WTC11 (cell line): ENCODE measurements around the gene EGF. TPM values are rescaled to one million over a fixed set of nuclear protein-coding genes. Genes with fewer than 3 reads are reported as not detected.
"Not testable (repeated sequence)": the region's sequence is repeated elsewhere in the genome, so short reads cannot be mapped to it uniquely, and the experiment has no call there.

Experiments
- ATAC-seq: fragments of 200-7000 bp; cut with Tn5 transposase; 2 replicates; pipeline ENCODE4 v1.10.0; 2021; ENCODE audit warnings: mild to moderate bottlenecking, moderate library complexity
- CTCF ChIA-PET: fragments of 300-600 bp; sonication (Branson Sonifier 250); formaldehyde crosslinking; loops from one replicate; lab custom pipeline; 2021; ENCODE audit warnings: antibody characterized with exemption; lab: Charles Lee
- POLR2A ChIA-PET: fragments of 350-600 bp; sonication (Branson Sonifier 250); formaldehyde crosslinking; loops from one replicate; lab custom pipeline; 2021; ENCODE audit warnings: antibody characterized with exemption; lab: Charles Lee
- DNase-seq: peaks from one replicate; pipeline ENCODE4 v3.0.0; 2021; ENCODE audit warnings: low spot score
- H3K27ac Mint-ChIP-seq: 2 replicates; pipeline ENCODE4 v1.8.0; 2021; ENCODE audit warnings: mixed read lengths
- H3K27me3 Mint-ChIP-seq: 2 replicates; pipeline ENCODE4 v1.8.0; 2021; ENCODE audit warnings: low read depth, mild to moderate bottlenecking, moderate library complexity, mixed read lengths
- H3K36me3 Mint-ChIP-seq: 2 replicates; pipeline ENCODE4 v1.8.0; 2021; ENCODE audit warnings: mixed read lengths
- H3K4me1 Mint-ChIP-seq: 2 replicates; pipeline ENCODE4 v1.8.0; 2022; ENCODE audit warnings: mixed read lengths
- H3K4me3 Mint-ChIP-seq: 2 replicates; pipeline ENCODE4 v1.8.0; 2021; ENCODE audit warnings: mild to moderate bottlenecking, moderate library complexity, mixed read lengths
- H3K9me3 Mint-ChIP-seq: 2 replicates; pipeline ENCODE4 v1.8.0; 2021; ENCODE audit warnings: mixed read lengths
- ATF1 ChIP-seq: sonication (generic); formaldehyde crosslinking; IDR thresholded peaks from 2 replicates; pipeline ENCODE4 v1.8.1; 2023; ENCODE audit warnings: mild to moderate bottlenecking, moderate library complexity, missing genetic modification reagents
- CREM ChIP-seq: sonication (generic); formaldehyde crosslinking; IDR thresholded peaks from 2 replicates; pipeline ENCODE4 v1.8.1; 2022; ENCODE audit warnings: mild to moderate bottlenecking, missing genetic modification reagents, moderate library complexity
- ELF4 ChIP-seq: sonication (generic); formaldehyde crosslinking; IDR thresholded peaks from 2 replicates; pipeline ENCODE4 v1.8.1; 2022; ENCODE audit warnings: low read depth, mild to moderate bottlenecking, moderate library complexity, missing genetic modification reagents
- ESRRA ChIP-seq: sonication (generic); formaldehyde crosslinking; IDR thresholded peaks from 2 replicates; pipeline ENCODE4 v1.8.1; 2022; ENCODE audit warnings: mild to moderate bottlenecking, missing genetic modification reagents, borderline replicate concordance
- HMGA2 ChIP-seq: fragments of 250-450 bp; sonication (Bioruptor Pico); IDR thresholded peaks from 2 replicates; pipeline ENCODE4 v1.4.0; 2021; ENCODE audit warnings: mild to moderate bottlenecking, moderate library complexity
- JAZF1 ChIP-seq: fragments of 250-450 bp; sonication (Bioruptor Pico); IDR thresholded peaks from 2 replicates; pipeline ENCODE4 v1.9.0; 2021; ENCODE audit warnings: moderate library complexity, mild to moderate bottlenecking, inconsistent platforms
- MYBL2 ChIP-seq: sonication (generic); formaldehyde crosslinking; IDR thresholded peaks from 2 replicates; pipeline ENCODE4 v1.8.1; 2023; ENCODE audit warnings: mild to moderate bottlenecking, moderate library complexity, missing genetic modification reagents
- TEAD1 ChIP-seq: sonication (generic); formaldehyde crosslinking; IDR thresholded peaks from 2 replicates; pipeline ENCODE4 v1.8.0; 2022; ENCODE audit warnings: mild to moderate bottlenecking, missing genetic modification reagents
- total RNA-seq: library from RNA; stranded (reverse); gene quantifications from 3 replicates; pipeline ENCODE4 v1.2.3, GENCODE V29; 2021
- TF ChIP-seq, protein P1 (sequence below): fragments of 250-450 bp; sonication (Bioruptor Pico); IDR thresholded peaks from 2 replicates; pipeline ENCODE4 v1.9.0; 2021; ENCODE audit warnings: moderate library complexity, mild to moderate bottlenecking, inconsistent platforms, borderline replicate concordance
- TF ChIP-seq, protein P2 (sequence below): sonication (generic); formaldehyde crosslinking; conservative IDR thresholded peaks from 2 replicates; pipeline ENCODE4 v1.8.1; 2022; ENCODE audit warnings: mild to moderate bottlenecking, missing genetic modification reagents
- TF ChIP-seq, protein P3 (sequence below): sonication (generic); formaldehyde crosslinking; IDR thresholded peaks from 2 replicates; pipeline ENCODE4 v1.8.0; 2023; ENCODE audit warnings: missing genetic modification reagents, mild to moderate bottlenecking, borderline replicate concordance
- TF ChIP-seq, protein P4 (sequence below): fragments of 250-450 bp; sonication (Bioruptor Pico); conservative IDR thresholded peaks from 2 replicates; pipeline ENCODE4 v1.9.0; 2021; ENCODE audit warnings: mild to moderate bottlenecking
- TF ChIP-seq, protein P5 (sequence below): sonication (generic); formaldehyde crosslinking; IDR thresholded peaks from 2 replicates; pipeline ENCODE4 v1.8.1; 2023; ENCODE audit warnings: mild to moderate bottlenecking, missing genetic modification reagents
- TF ChIP-seq, protein P6 (sequence below): sonication (generic); formaldehyde crosslinking; IDR thresholded peaks from 2 replicates; pipeline ENCODE4 v1.8.1; 2022; ENCODE audit warnings: mild to moderate bottlenecking, moderate library complexity, missing genetic modification reagents

Gene EGF
- total RNA-seq, 1 experiment from 2014 or later: 2.5 TPM

DNA sequence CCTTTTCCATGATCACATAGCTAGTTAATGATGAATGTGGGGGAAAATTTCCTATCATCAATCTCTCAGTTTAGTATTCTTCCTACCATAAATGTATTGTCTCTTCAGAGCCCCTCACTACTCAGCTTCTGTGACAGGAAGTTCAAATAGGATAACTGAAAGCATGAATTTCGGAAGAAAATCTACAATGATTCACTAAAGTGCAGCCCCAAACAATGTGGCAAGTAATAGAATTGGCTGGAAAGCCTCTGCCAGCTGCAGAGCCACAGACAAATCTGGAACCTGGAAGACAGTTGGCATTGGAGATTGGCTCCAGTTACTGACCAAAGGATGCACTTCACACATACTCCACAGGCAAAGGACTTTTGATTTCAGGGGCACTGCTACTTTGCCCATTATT is 35.2 kb downstream of the EGF start (continued):
- TF ChIP-seq, protein P1, sequence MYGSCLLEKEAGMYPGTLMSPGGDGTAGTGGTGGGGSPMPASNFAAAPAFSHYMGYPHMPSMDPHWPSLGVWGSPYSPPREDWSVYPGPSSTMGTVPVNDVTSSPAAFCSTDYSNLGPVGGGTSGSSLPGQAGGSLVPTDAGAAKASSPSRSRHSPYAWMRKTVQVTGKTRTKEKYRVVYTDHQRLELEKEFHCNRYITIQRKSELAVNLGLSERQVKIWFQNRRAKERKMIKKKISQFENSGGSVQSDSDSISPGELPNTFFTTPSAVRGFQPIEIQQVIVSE (CRISPR knock-in tag): no peak

DNA sequence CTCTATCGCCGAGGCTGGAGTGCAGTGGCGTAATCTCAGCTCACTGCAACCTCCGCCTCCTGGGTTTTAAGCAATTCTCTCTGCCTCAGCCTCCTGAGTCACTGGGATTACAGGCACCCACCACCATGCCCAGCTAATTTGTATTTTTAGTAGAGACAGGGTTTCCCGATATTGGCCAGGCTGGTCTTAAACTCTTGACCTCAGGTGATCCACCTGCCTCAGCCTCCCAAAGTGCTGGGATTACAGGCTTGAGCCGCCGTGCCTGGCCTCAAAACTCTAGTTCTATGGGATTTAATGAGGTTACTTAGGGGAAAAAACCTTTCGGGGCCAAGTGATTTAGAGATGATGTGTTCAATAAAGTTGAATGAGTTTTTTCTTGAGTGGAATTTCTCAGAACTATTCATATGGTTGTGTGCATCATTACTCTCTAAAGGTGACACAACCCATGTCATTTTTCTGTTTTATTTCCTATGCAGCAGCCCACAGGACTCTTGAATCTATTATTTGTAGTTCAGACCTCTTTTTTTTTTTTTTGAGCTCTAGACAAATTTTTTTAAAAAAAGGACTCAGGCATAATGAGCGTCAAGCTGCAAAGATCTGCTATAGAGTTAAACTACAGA is 36.5 kb downstream of the EGF start:
- H3K27ac Mint-ChIP-seq, H3K36me3 Mint-ChIP-seq, H3K27me3 Mint-ChIP-seq, H3K4me3 Mint-ChIP-seq, CTCF ChIA-PET, ATAC-seq, H3K9me3 Mint-ChIP-seq, DNase-seq: not testable (repeated sequence)
- POLR2A ChIA-PET: interaction anchor here (0.7 kb wide), 1 partner anchor 281 kb away, joined by 3 read pairs; no protein-coding TSS in a partner anchor
- H3K4me1 Mint-ChIP-seq: peaks cover 15% of the 10 kb centered on the region

DNA sequence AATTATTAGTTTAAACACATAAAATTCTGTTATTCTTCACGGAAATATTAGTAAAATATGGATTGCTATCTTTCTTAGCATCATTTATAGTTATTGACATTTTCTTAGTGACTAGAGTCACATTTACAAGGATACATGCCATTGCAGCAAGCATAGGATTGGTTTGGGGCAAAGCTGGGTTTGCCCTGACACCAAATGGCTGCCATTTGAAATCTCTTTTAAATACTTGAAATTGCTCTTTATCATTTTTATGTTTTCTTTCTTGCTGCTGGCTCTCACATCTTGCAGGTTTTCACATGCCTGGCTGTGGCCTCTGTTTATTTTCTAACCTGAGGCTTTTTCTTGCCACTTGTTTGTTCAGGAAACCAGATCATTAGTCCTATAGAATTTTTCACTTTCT is 39.9 kb downstream of the EGF start:
- POLR2A ChIA-PET: no interaction called here
- Mint-ChIP-seq H3K9me3 (no peaks in the 10 kb centered on the region), H3K36me3 (no peaks in the 10 kb centered on the region), H3K4me1 (peaks cover 9% of the 10 kb centered on the region), H3K4me3 (no peak overlapping the region)
- no peak for ATAC-seq
- TF ChIP-seq, protein P2, sequence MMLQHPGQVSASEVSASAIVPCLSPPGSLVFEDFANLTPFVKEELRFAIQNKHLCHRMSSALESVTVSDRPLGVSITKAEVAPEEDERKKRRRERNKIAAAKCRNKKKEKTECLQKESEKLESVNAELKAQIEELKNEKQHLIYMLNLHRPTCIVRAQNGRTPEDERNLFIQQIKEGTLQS: no peak
- TF ChIP-seq ESRRA (CRISPR knock-in tag) (no peak), ATF1 (CRISPR knock-in tag) (no peak), JAZF1 (no peak), ELF4 (CRISPR knock-in tag) (no peak), CREM (CRISPR knock-in tag) (no peak), MYBL2 (CRISPR knock-in tag) (no peak), HMGA2 (CRISPR knock-in tag) (no peak), TEAD1 (CRISPR knock-in tag) (no peak)
- TF ChIP-seq, protein P3, sequence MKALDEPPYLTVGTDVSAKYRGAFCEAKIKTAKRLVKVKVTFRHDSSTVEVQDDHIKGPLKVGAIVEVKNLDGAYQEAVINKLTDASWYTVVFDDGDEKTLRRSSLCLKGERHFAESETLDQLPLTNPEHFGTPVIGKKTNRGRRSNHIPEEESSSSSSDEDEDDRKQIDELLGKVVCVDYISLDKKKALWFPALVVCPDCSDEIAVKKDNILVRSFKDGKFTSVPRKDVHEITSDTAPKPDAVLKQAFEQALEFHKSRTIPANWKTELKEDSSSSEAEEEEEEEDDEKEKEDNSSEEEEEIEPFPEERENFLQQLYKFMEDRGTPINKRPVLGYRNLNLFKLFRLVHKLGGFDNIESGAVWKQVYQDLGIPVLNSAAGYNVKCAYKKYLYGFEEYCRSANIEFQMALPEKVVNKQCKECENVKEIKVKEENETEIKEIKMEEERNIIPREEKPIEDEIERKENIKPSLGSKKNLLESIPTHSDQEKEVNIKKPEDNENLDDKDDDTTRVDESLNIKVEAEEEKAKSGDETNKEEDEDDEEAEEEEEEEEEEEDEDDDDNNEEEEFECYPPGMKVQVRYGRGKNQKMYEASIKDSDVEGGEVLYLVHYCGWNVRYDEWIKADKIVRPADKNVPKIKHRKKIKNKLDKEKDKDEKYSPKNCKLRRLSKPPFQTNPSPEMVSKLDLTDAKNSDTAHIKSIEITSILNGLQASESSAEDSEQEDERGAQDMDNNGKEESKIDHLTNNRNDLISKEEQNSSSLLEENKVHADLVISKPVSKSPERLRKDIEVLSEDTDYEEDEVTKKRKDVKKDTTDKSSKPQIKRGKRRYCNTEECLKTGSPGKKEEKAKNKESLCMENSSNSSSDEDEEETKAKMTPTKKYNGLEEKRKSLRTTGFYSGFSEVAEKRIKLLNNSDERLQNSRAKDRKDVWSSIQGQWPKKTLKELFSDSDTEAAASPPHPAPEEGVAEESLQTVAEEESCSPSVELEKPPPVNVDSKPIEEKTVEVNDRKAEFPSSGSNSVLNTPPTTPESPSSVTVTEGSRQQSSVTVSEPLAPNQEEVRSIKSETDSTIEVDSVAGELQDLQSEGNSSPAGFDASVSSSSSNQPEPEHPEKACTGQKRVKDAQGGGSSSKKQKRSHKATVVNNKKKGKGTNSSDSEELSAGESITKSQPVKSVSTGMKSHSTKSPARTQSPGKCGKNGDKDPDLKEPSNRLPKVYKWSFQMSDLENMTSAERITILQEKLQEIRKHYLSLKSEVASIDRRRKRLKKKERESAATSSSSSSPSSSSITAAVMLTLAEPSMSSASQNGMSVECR (CRISPR knock-in tag): no peak
- TF ChIP-seq, protein P1 (CRISPR knock-in tag): no peak
- TF ChIP-seq, protein P4, sequence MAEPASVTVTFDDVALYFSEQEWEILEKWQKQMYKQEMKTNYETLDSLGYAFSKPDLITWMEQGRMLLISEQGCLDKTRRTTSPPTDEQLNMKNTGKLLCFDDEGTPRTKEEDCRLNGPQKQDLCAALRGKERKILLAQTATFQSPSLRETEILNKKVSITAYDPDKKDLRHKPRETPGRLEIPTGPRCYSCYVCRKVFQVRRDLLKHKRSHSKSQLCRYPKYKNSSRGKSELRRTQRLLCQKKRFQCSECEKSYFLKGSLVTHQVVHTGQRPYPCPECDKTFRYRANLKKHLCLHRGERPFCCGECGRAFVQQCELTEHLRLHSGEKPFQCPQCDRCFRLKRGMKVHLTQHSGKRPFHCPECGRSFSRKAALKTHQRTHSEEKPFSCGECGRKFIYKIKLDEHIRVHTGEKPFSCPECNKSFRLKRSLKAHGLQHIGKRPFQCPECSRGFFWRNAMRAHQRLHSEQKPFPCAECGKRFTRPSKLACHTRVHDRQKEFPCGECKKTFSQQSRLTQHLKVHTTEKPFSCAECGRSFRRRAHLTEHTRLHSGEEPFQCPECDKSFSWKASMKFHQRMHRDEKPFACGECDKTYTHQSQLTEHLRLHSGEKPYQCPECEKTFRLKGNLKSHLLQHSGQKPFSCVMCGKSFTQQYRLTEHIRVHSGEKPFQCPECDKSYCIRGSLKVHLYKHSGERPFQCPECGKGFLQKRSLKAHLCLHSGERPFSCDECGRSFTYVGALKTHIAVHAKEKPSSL (CRISPR knock-in tag): no peak
- TF ChIP-seq, protein P5, sequence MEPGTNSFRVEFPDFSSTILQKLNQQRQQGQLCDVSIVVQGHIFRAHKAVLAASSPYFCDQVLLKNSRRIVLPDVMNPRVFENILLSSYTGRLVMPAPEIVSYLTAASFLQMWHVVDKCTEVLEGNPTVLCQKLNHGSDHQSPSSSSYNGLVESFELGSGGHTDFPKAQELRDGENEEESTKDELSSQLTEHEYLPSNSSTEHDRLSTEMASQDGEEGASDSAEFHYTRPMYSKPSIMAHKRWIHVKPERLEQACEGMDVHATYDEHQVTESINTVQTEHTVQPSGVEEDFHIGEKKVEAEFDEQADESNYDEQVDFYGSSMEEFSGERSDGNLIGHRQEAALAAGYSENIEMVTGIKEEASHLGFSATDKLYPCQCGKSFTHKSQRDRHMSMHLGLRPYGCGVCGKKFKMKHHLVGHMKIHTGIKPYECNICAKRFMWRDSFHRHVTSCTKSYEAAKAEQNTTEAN (CRISPR knock-in tag): no peak
- TF ChIP-seq, protein P6, sequence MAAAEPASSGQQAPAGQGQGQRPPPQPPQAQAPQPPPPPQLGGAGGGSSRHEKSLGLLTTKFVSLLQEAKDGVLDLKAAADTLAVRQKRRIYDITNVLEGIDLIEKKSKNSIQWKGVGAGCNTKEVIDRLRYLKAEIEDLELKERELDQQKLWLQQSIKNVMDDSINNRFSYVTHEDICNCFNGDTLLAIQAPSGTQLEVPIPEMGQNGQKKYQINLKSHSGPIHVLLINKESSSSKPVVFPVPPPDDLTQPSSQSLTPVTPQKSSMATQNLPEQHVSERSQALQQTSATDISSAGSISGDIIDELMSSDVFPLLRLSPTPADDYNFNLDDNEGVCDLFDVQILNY (CRISPR knock-in tag): no peak
- TF ChIP-seq, all 79 proteins: peak for 0
- no peak for DNase-seq
- H3K27ac Mint-ChIP-seq: no peak overlapping the region
- CTCF ChIA-PET: no interaction called here
- no peaks in the 10 kb centered on the region for H3K27me3 Mint-ChIP-seq
